ENCODE measurements around the gene WDR90. TPM values are rescaled to one million over a fixed set of nuclear protein-coding genes. Genes with fewer than 3 reads are reported as not detected.

WDR90 gene
- total RNA-seq, 1 donor from 2014 or later, result 9.3 TPM

DNA sequence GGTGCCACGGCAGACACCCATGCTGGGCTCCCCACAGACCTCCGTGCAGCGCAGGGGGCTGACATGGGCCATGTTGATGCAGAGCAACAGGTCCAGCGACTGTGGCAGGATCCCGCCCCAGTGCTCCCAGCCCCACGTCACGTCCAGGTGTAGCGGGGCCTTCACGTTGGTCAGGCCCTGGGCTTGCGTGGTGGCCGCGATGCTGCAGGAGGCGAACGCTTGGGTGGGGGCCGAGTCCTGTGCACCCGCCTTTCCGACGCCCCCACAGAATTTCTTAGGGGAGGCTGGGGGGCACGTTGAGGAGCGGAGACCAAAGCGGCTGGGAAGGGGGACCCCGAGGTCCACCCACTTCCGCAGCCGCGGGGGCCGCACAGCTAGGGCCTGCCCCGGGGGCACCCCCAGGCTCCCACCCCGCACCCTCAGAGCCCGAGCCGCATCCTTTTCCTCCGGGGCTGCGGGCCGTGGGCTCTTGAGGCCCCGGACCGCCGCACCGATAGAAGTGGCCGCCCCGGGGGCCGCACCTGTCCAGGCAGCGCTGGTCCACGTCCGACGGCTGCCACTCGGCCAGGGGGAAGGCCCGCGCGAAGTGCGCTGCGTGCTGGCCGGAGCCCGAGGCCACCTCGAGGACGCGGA lies 13.5 kb upstream of the WDR90 start:
- Mint-ChIP-seq H3K9me3 (peaks cover 3% of the 10 kb centered on the region), H3K27me3 (ENCODE audit: insufficient read depth, low read depth) (peaks cover 13% of the 10 kb centered on the region), H3K27ac (no peak overlapping the region), H3K36me3 (peaks cover 3% of the 10 kb centered on the region), H3K4me3 (peak overlapping the region; percentile 95), H3K4me1 (peaks cover 26% of the 10 kb centered on the region)
- peaks cover 22% of the 10 kb centered on the region for H3K4me1 ChIP-seq
- H3K4me2 ChIP-seq, result peak overlapping the region; percentile 83
- no peak overlapping the region for H3K27ac ChIP-seq
- no peak overlapping the region for H2AFZ ChIP-seq (replicated peaks)
- no peak for DNase-seq (ENCODE audit: low spot score)
- H3K4me3 ChIP-seq, result peak overlapping the region; percentile 79
- no peaks in the 10 kb centered on the region for H3K36me3 ChIP-seq
- peaks cover 12% of the 10 kb centered on the region for H3K79me2 ChIP-seq (ENCODE audit: low read depth)
- peaks cover 28% of the 10 kb centered on the region for H3F3A ChIP-seq (ENCODE audit: low read depth)
- H3K9ac ChIP-seq, result peak overlapping the region; percentile 24
- peaks cover 23% of the 10 kb centered on the region for H4K20me1 ChIP-seq (ENCODE audit: low read depth)
- H3K9me3 ChIP-seq (ENCODE audit: low read depth), result no peaks in the 10 kb centered on the region
- TF ChIP-seq EZH2phosphoT487 (IDR thresholded peaks at IDR 0.05), result no peak
- TF ChIP-seq, protein P1, sequence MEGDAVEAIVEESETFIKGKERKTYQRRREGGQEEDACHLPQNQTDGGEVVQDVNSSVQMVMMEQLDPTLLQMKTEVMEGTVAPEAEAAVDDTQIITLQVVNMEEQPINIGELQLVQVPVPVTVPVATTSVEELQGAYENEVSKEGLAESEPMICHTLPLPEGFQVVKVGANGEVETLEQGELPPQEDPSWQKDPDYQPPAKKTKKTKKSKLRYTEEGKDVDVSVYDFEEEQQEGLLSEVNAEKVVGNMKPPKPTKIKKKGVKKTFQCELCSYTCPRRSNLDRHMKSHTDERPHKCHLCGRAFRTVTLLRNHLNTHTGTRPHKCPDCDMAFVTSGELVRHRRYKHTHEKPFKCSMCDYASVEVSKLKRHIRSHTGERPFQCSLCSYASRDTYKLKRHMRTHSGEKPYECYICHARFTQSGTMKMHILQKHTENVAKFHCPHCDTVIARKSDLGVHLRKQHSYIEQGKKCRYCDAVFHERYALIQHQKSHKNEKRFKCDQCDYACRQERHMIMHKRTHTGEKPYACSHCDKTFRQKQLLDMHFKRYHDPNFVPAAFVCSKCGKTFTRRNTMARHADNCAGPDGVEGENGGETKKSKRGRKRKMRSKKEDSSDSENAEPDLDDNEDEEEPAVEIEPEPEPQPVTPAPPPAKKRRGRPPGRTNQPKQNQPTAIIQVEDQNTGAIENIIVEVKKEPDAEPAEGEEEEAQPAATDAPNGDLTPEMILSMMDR (IDR thresholded peaks at IDR 0.05), result no peak
- no peak for TF ChIP-seq EZH2 (IDR thresholded peaks at IDR 0.05)
- H3K27me3 ChIP-seq, result no peaks in the 10 kb centered on the region

DNA sequence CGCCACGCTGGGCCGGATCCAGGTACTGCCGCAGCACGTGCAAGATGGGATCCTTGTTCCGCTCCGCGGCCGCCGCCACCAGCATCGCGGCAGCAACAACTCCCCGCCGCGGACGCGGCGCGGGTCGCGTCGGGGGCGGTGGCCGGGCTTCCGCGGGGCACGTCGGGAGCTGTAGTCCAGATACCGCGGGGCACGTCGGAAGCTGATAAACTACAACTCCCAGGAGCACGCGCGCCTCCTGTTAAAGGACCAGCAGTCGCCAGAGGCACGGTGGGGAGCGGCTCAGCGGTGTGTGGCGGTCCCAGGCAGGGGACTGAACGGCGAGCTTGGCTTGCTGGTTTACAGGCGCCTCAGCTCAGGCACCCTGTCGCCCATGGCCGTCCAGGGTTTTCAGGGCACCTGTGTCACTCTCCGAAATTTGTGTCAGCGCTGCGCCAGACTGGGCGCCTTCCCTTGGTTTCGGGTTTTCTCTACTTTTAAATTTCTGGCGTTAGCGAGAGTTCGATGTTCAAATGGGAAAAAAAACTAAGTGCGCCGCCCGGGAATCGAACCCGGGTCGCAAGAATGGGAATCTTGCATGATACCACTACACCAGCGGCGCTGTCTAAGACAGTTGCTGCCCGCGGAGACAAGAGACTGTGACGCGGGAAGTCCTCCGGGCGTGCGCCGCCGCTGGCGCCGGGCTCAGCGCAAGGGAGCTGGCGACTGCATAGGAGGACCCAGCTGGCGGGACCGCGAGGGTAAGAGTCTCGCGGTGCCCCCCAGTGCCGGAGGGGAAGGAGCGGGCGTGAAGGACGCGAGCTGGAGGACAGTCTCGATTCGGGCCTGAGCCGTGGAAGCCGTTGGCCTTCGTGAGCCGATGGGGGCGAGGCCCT lies 12.7 kb upstream of the WDR90 start, which contains the start of gene METTL26:
Gene METTL26 (minus strand): TSS at position 100 of the 875 bp plus-strand sequence. CDS start 15 bp downstream, at position 85.
- H3K4me2 ChIP-seq, result peak within 1 kb of the TSS; percentile 83
- Mint-ChIP-seq H3K27ac (peak within 1 kb of the TSS; percentile 97), H3K9me3 (peaks cover 3% of the 10 kb centered on the region), H3K4me3 (peak within 1 kb of the TSS; percentile 95), H3K4me1 (peaks cover 26% of the 10 kb centered on the region), H3K36me3 (peaks cover 3% of the 10 kb centered on the region), H3K27me3 (ENCODE audit: insufficient read depth, low read depth) (peaks cover 13% of the 10 kb centered on the region)
- no peak within 1 kb of the TSS for H3K27ac ChIP-seq
- H3K9me3 ChIP-seq (ENCODE audit: low read depth), result no peaks in the 10 kb centered on the region
- H3F3A ChIP-seq (ENCODE audit: low read depth), result peaks cover 28% of the 10 kb centered on the region
- TF ChIP-seq EZH2 (IDR thresholded peaks at IDR 0.05) (no peak), EZH2phosphoT487 (IDR thresholded peaks at IDR 0.05) (no peak)
- TF ChIP-seq, protein P1 (IDR thresholded peaks at IDR 0.05), result no peak
- peaks cover 12% of the 10 kb centered on the region for H3K79me2 ChIP-seq (ENCODE audit: low read depth)
- H3K4me3 ChIP-seq, result peak within 1 kb of the TSS; percentile 79
- H2AFZ ChIP-seq (replicated peaks), result peak within 1 kb of the TSS; percentile 86
- H3K4me1 ChIP-seq, result peaks cover 22% of the 10 kb centered on the region
- H4K20me1 ChIP-seq (ENCODE audit: low read depth), result peaks cover 23% of the 10 kb centered on the region
- DNase-seq (ENCODE audit: low spot score), result peak; percentile 98
- H3K36me3 ChIP-seq, result no peaks in the 10 kb centered on the region
- H3K27me3 ChIP-seq, result peaks cover 5% of the 10 kb centered on the region
- H3K9ac ChIP-seq, result peak within 1 kb of the TSS; percentile 24

DNA sequence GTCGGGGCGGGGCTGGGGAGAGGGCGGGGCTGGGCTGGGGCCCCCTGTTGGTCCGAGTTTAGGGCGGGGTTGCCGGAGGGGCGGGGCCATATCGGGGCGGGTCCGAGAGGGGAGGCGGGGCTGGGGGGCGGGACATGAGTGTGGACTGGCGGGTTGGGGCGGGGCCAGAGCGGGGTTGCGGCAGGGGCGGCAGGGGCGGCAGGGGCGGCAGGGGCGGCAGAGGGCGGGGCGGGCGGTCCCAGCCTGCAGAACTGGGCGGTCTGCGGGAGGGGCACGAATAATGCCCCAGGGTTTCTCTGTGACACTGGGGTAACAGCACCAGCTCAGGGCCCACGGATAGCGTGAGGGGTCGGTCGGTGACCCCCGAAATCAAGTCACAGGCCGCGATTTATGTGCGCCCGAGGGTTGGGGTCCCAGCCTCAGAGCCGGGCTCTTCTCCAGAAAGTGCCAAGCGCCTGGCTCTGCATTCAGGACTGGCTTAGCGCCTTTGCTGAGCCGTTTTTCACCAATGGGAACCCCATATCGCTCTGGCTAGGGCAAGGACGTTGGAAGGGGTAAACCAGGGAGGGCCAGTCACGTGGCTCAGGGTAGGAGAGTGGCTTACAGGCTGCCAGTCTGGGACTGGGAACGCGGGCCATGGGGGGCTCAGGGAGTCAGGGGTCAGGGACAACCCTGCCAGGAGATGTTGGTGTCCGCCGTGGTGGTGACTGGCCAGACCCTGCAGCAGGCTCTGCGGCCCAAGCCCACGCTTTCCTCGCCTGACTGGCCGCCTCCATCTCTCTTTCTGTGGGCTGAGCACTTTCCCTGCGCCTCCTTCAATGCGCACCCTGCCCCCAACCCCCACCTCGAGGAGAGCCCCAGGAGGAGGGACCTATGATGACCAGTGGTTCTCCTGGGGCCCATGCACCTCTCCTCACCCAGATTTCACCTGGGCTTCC lies 11.8 kb upstream of the WDR90 start:
- H4K20me1 ChIP-seq (ENCODE audit: low read depth), result peaks cover 19% of the 10 kb centered on the region
- peaks cover 12% of the 10 kb centered on the region for H3K79me2 ChIP-seq (ENCODE audit: low read depth)
- peak overlapping the region; percentile 83 for H3K4me2 ChIP-seq
- peaks cover 14% of the 10 kb centered on the region for H3K27me3 ChIP-seq
- no peak overlapping the region for H3K27ac Mint-ChIP-seq
- TF ChIP-seq EZH2phosphoT487 (IDR thresholded peaks at IDR 0.05), result no peak
- H3K27ac ChIP-seq, result no peak overlapping the region
- H3K4me3 Mint-ChIP-seq, result peak overlapping the region; percentile 95
- H3K36me3 ChIP-seq, result no peaks in the 10 kb centered on the region
- H3K4me3 ChIP-seq, result peak overlapping the region; percentile 79
- H2AFZ ChIP-seq (replicated peaks), result peak overlapping the region; percentile 86
- no peak overlapping the region for H3K9ac ChIP-seq
- H3K4me1 ChIP-seq, result peaks cover 18% of the 10 kb centered on the region
- H3K36me3 Mint-ChIP-seq, result peaks cover 3% of the 10 kb centered on the region
- peaks cover 24% of the 10 kb centered on the region for H3K4me1 Mint-ChIP-seq
- no peaks in the 10 kb centered on the region for H3K9me3 ChIP-seq (ENCODE audit: low read depth)
- peaks cover 13% of the 10 kb centered on the region for H3K27me3 Mint-ChIP-seq (ENCODE audit: insufficient read depth, low read depth)
- DNase-seq (ENCODE audit: low spot score), result peak; percentile 73
- peaks cover 3% of the 10 kb centered on the region for H3K9me3 Mint-ChIP-seq
- peaks cover 29% of the 10 kb centered on the region for H3F3A ChIP-seq (ENCODE audit: low read depth)
